GM18870 (cell line): Measurements from ENCODE around the gene MCHR1.

Experiments
- ATAC-seq: cut with Tn5 transposase; IDR thresholded peaks from one replicate; pipeline ENCODE4 v1.9.1; 2021; ENCODE audit warnings: moderate library complexity; ENCODE audit not compliant: unreplicated experiment

The MCHR1 gene

GRCh38 chr22:40679249-40679963, at the start of gene MCHR1:
TSS of gene MCHR1 (plus strand) at chr22:40679484. CDS start at chr22:40679653, 169 bp downstream.
- ATAC-seq = no peak

- no peak for ATAC-seq
Measured at GRCh38 chr22:40631925-40632324, 47.4 kb upstream of the MCHR1 start.

- ATAC-seq = no peak
Measured at GRCh38 chr22:40633036-40633435, 46.2 kb upstream of the MCHR1 start.

GRCh38 chr22:40634119-40634903, 45.0 kb upstream of the MCHR1 start:
- ATAC-seq = no peak

GRCh38 chr22:40635043-40635939, 44.0 kb upstream of the MCHR1 start:
- no peak for ATAC-seq

GRCh38 chr22:40635940-40636379, 43.3 kb upstream of the MCHR1 start:
- ATAC-seq = no peak

GRCh38 chr22:40636380-40637182, 42.7 kb upstream of the MCHR1 start, which contains the start of gene MRTFA:
TSS of gene MRTFA (minus strand) at chr22:40636719.
- ATAC-seq = peak; percentile 89

- no peak for ATAC-seq
Measured at GRCh38 chr22:40637183-40638150, 41.8 kb upstream of the MCHR1 start.

- ATAC-seq = no peak
Measured at GRCh38 chr22:40638261-40638660, 41.0 kb upstream of the MCHR1 start.

- ATAC-seq = no peak
Measured at GRCh38 chr22:40641269-40641668, 38.0 kb upstream of the MCHR1 start.

GRCh38 chr22:40642316-40642715, 37.0 kb upstream of the MCHR1 start:
- ATAC-seq = no peak

- ATAC-seq = no peak
Measured at GRCh38 chr22:40645579-40646197, 33.6 kb upstream of the MCHR1 start.

GRCh38 chr22:40648386-40648785, 30.9 kb upstream of the MCHR1 start:
- ATAC-seq = no peak

GRCh38 chr22:40651057-40651456, 28.2 kb upstream of the MCHR1 start:
- ATAC-seq = no peak

- ATAC-seq = no peak
Measured at GRCh38 chr22:40651563-40652501, 27.5 kb upstream of the MCHR1 start.

GRCh38 chr22:40653361-40653760, 25.9 kb upstream of the MCHR1 start:
- ATAC-seq = no peak

- no peak for ATAC-seq
Measured at GRCh38 chr22:40654522-40655167, 24.6 kb upstream of the MCHR1 start.
